AG20443 (cell line): ENCODE data around the gene BAG1.

ENCODE experiments used
- DNase-seq: peaks from one replicate; pipeline ENCODE4 v3.0.0; 2012; ENCODE audit warnings: low spot score, mixed read lengths

Gene BAG1

GRCh38 chr9:33210006-33210715 lies 54.3 kb downstream of the BAG1 start:
- DNase-seq = no peak

DNA sequence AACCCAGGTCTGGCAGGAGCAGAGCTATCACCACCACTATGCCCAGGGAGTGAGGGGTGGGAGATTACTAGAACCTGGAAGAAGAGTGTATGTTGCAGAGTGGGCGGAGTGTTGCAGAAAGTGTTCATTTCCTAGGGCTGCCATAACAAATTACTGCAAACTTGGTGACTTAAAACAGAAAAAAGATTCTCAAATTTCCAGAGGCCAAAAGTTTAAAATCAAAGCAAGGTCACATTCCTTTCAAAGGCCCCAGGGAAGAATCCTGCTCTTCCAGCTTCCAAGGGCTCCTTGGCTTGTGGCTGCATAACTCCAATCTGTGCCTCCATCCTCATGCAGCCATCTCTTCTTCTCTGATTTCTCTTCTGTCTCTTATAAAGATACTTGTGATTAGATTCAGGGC lies 55.1 kb downstream of the BAG1 start:
- DNase-seq = no peak

DNA sequence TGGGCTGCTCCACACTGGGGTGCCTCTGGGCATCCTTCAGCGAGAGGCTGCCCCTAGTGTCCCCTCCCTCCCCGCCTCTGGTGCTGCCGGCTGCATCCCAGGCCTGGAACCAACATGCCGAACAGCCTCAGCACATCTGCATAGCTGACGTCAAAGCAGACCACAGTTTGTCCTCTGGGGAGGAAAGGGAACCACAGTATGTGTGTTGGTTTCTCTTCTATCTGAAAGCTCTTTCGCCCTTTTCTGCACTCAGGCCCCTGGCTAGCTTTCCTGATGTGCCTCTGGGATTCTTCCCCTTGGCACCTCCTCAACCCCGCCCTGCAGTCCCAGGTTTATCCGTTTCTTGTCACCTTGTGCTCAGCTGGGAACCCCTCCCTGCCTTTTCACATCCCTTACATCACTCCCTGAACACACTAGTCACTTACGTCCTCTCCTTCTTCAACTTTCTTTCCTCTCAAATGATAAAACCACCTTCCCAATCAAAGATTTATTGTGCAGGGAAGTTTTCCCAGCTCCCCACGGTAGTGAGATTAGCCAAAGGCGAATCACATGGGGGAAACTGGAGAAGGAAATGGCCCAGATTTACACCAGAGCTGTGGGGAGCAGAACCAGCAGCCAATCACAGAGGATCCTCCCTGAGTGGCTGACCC lies 61.8 kb downstream of the BAG1 start:
- peak; percentile 69 for DNase-seq
